Epithelial cell of esophagus (primary cell): ENCODE data around the gene KIAA0408.
"Not testable (repeated sequence)": the region's sequence is repeated elsewhere in the genome, so short reads cannot be mapped to it uniquely, and the experiment has no call there.

Source experiments
- DNase-seq: peaks from one replicate; pipeline ENCODE4 v3.0.0; 2010; ENCODE audit warnings: low read depth
- H3K4me3 ChIP-seq: 2 replicates; pipeline ENCODE4 v1.5.1; 2011; ENCODE audit warnings: mild to moderate bottlenecking, low read length, control low read depth
- CTCF ChIP-seq: IDR thresholded peaks from 2 replicates; pipeline ENCODE4 v1.5.1; 2011; ENCODE audit warnings: low read depth, mild to moderate bottlenecking, low read length, control low read depth, inconsistent platforms; ENCODE audit not compliant: insufficient read depth; ENCODE audit errors: missing control alignments

Gene KIAA0408

GRCh38 chr6:127415096-127415495, 44.1 kb downstream of the KIAA0408 start:
- DNase-seq = no peak
- no peak overlapping the region for H3K4me3 ChIP-seq
- no peak for TF ChIP-seq CTCF

GRCh38 chr6:127413123-127413522, 46.1 kb downstream of the KIAA0408 start:
- not testable (repeated sequence) for H3K4me3 ChIP-seq
- DNase-seq = peak; percentile 32

GRCh38 chr6:127412016-127412415, 47.2 kb downstream of the KIAA0408 start:
- not testable (repeated sequence) for DNase-seq, H3K4me3 ChIP-seq
